K562 (cell line): ENCODE data around the gene TMEM187. TPM values are rescaled to one million over a fixed set of nuclear protein-coding genes. Genes with fewer than 3 reads are reported as not detected.

Experiments
- ARID4B ChIP-seq: sonication (generic); formaldehyde crosslinking; IDR thresholded peaks from 2 replicates; pipeline ENCODE4 v1.8.0; 2022; ENCODE audit warnings: mild to moderate bottlenecking, missing genetic modification reagents
- GATAD2A ChIP-seq: fragments of 450-650 bp; IDR thresholded peaks from 2 replicates; pipeline ENCODE4 v1.6.1; 2017
- JUN ChIP-seq, 2 experiments: sonication (generic) in 1 of 2; formaldehyde crosslinking in 1 of 2; IDR thresholded peaks; 2 replicates each; pipeline versions ENCODE4 v1.6.1 to v1.8.0; 2012 to 2022; ENCODE audit warnings: borderline replicate concordance in 2 of 2, mild to moderate bottlenecking in 2 of 2, improper control_type of control experiment in 1 of 2, low read depth in 1 of 2, low read length in 1 of 2, missing genetic modification reagents in 1 of 2
- RBM34 ChIP-seq: fragments of 200-400 bp; formaldehyde crosslinking; IDR thresholded peaks from 2 replicates; pipeline ENCODE4 v1.6.1; 2018; ENCODE audit warnings: low read length, borderline replicate concordance; ENCODE audit not compliant: insufficient read depth
- TGIF2 ChIP-seq: sonication (generic); formaldehyde crosslinking; IDR thresholded peaks from 2 replicates; pipeline ENCODE4 v1.8.1; 2022; ENCODE audit warnings: mild to moderate bottlenecking, missing genetic modification reagents, moderate library complexity
- XRCC3 ChIP-seq: fragments of 450-650 bp; IDR thresholded peaks from 2 replicates; pipeline ENCODE4 v1.6.1; 2017; ENCODE audit warnings: mild to moderate bottlenecking, moderate library complexity
- polyA plus RNA-seq, 8 experiments: library from polyadenylated mRNA; depleted of rRNA in 4 of 8; stranded (reverse) in 5 of 8; unstranded in 3 of 8; fragments of >200 nt; fragmentation: Nextera tagmentation in 2 of 8; fragmentation: Illumina TruSeq in 1 of 8; extraction: Ambion mirVana in 2 of 8; extraction: Trizol in 1 of 8; gene quantifications; 2 replicates each; pipeline versions ENCODE4 v1.2.1 to v1.2.3, GENCODE V29; 2011 to 2014; ENCODE audit warnings: inconsistent platforms in 1 of 8, missing spikeins in 1 of 8
- total RNA-seq, 7 experiments: library from RNA; depleted of rRNA in 6 of 7; stranded (reverse); fragments of >200 nt in 6 of 7; fragmentation: Illumina TruSeq in 2 of 7; extraction: Trizol in 2 of 7; gene quantifications; 2 replicates each; pipeline versions ENCODE4 v1.2.1 to v1.2.3, GENCODE V29; 2011 to 2021; ENCODE audit warnings: low replicate concordance in 1 of 7

TMEM187 gene
- total and polyA plus RNA-seq, 9 of the 15 experiments (the other 6 are each of a cell fraction or from before 2014, with no cell fraction given): 0.13 to 6.4 (median 1.6) TPM

- TF ChIP-seq ARID4B (no peak), GATAD2A (no peak), TGIF2 (CRISPR knock-in tag) (no peak), JUN (IDR thresholded peaks at IDR 0.05; ENCODE audit: borderline replicate concordance, low read depth, low read length) (no peak), JUN (CRISPR knock-in tag; IDR thresholded peaks at IDR 0.05; ENCODE audit: borderline replicate concordance) (no peak), RBM34 (no peak), XRCC3 (no peak)
- TF ChIP-seq, all 486 proteins: peak for 0
These were observed 55.4 kb downstream of the TMEM187 start (continued) for GRCh38 chrX:154027986-154028385.
